ENCODE results near the gene EVA1A.

EVA1A gene

DNA sequence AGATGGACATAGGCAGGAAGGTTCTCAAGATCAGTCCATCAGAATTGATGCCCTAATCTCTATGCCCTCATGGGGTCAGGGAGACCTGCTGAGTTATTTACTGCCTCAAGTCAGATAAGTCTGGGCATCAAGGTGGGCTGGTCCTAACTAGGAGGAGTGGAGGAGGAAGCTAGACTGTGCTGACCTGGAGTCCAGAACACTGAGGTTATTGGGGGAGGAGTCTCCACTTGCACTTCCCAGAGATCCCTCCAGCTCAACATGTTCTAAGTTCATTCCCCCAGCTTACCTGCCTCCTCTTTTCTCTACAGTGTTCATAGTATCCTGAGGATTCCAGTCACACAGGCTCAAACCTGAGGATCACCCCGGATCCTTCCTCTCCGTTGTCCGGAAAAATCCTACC is 19.3 kb downstream of the EVA1A start:
- DNase-seq (ENCODE audit: low read depth in 2 of 2) = no peak

GRCh38 chr2:75540994-75541393 is 19.7 kb downstream of the EVA1A start:
- no peak for DNase-seq (ENCODE audit: low read depth in 2 of 2)

GRCh38 chr2:75539955-75540716 is 20.6 kb downstream of the EVA1A start:
- no peak for DNase-seq (ENCODE audit: low read depth in 2 of 2)

DNA sequence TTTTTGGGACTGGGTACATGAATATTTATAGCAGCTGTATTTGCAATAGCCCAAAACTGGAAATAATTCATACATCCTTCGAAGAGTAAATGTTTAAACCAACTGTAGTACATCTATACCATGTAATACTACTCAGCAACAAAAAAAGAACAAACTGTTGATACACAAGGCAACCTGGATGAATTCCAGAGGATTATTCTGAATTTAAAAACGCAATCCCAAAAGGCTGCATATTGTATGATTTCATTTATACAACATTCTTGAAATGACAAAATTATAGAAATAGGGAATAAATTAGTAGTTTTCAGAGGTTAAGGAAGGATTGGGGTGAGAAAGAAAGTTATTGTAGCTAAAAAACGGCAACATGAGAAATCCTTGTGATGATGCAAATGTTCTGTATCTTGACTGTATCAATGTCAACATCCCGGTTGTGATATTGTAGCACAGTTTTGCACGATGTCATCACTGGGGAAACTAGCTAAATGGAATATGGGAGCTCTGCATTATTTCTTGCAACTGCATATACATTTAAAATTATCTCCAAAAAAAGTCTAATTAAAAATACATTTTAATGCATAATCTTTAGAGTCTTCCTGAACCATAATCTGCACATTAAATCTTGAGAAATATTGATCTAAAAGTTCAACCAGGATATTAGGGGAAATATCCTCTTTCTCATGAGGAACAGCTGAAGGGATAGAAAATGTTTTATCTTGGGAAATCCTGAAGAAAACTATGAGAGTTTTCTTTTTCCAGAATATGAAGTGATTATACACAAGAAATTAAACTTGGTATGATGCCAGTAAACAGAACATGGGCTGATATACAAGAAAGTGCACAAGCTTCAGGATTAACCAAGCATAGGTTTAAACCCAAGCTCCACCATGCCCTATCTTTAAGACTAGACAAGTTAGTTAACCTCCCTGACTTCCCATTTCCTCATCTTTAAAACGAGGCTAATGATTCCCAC is 21.9 kb downstream of the EVA1A start:
- DNase-seq (ENCODE audit: low read depth in 2 of 2) = no peak

- no peak for DNase-seq (ENCODE audit: low read depth in 2 of 2)
Measured at GRCh38 chr2:75537658-75538057, 23.1 kb downstream of the EVA1A start.

DNA sequence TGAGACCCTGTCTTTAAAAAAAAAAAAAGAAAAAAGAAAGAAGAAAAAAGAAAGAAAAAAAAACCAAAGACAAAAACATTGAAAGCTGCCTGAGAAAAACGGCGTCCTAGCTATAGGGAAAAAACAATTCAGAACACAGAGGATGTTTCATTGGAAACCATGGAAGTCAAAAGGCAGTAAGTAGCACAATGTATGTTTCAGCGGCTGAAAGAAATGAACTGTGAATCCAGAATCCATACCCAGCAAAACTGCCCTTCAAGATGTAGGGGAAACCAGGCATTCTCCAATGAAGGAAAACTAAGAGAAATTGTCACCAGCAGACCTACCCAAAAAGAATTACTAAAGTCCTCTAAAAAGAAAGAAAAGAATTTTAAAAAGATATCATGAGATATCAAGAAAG is 27.6 kb downstream of the EVA1A start:
- no peak for DNase-seq (ENCODE audit: low read depth in 2 of 2)

GRCh38 chr2:75532488-75532887 is 28.3 kb downstream of the EVA1A start:
- DNase-seq (ENCODE audit: low read depth in 2 of 2) = no peak

GRCh38 chr2:75528221-75528977 is 32.3 kb downstream of the EVA1A start:
- no peak for DNase-seq (ENCODE audit: low read depth in 2 of 2)

- DNase-seq (ENCODE audit: low read depth in 2 of 2) = no peak
Measured at GRCh38 chr2:75527676-75528075, 33.1 kb downstream of the EVA1A start.

GRCh38 chr2:75526842-75527241 is 33.9 kb downstream of the EVA1A start:
- no peak for DNase-seq (ENCODE audit: low read depth in 2 of 2)

DNA sequence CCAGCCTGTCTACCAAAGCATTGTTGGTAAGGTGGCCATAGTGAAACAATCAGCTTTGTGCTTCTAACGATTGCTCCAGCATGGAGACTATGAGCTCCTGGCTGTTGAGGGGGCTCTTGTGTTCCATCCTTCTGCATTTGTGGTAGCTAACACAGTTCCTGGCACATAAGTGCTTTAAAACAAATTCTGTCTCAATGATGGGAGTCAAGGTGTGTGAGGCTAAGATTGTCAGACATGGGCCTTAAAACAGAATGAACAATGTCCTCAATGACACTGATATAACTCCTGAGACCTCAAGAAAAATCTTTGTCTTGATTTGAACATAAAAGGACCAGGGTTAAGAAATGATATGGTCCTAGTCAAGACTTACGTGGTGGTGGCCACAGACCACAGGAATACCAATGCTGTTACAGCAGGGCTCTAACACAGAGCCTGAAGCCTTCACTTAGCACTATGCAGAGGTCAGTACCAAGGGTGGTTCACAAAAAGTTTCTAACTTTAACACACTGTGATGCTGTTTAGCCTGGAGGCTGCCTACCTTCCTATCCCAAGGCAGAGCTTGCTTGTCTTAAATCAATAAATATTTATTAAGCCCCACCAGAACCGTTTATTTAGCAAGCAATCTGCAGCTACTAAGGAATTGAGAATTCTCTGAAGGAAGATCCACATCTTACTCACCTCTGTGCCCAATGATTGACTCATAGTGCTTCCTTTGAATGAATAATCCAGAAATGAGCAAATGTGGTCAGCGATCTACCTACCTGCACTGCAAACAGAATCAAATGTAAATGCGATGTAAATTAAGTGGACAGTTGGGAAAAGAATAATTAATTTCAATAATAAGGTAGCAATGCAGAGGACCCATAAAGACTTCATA is 35.1 kb downstream of the EVA1A start:
- DNase-seq (ENCODE audit: low read depth in 2 of 2) = no peak

- no peak for DNase-seq (ENCODE audit: low read depth in 2 of 2)
Measured at GRCh38 chr2:75524276-75524911, 36.3 kb downstream of the EVA1A start.

DNA sequence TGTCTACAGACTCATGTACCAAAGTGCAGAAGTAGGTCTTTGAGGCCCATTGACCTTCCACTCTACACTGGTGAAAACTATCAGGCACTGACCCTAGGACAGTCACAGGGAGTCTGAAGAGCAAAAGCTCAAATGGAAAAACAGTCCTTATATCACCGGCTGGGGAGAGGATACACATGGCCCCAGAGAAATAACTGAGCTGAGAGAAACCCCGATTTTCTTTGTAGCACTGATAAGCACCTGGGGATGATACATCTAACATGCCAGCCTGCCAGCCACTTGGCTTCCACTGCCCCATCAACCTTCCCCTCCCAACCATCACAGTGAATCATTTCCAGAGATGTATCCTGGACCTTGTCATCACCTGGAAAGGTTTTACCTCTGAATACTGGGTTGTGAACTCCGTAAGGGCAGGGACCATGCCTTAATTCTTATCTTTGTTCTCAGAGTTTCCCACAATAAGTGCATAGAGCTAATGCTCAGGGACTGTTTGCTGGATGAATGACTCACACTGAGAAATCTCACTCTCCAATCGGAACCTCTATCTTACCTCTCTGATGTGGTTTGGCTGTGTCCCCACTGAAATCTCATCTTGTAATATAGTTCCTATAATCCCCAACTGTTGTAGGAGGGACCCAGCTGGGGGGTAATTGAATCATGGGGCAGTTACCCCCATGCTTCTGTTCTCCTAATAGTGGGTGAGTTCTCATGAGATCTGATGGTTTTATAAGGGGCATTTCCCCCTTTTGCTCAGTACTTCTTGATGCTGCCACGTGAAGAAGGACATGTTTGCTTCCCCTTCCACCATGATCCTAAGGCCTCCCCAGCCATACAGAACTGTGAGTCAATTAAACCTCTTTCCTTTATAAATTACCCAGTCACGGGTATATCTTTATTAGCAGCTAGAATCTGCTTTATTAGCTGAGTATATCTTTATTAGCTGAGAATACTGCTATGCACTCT is 37.1 kb downstream of the EVA1A start:
- DNase-seq (ENCODE audit: low read depth in 2 of 2) = no peak

- no peak for DNase-seq (ENCODE audit: low read depth in 2 of 2)
Measured at GRCh38 chr2:75522543-75523312, 38.0 kb downstream of the EVA1A start.

- no peak for DNase-seq (ENCODE audit: low read depth in 2 of 2)
Measured at GRCh38 chr2:75521225-75521872, 39.4 kb downstream of the EVA1A start.

- DNase-seq (ENCODE audit: low read depth in 2 of 2) = no peak
Measured at GRCh38 chr2:75519843-75520242, 40.9 kb downstream of the EVA1A start.

- no peak for DNase-seq (ENCODE audit: low read depth in 2 of 2)
Measured at GRCh38 chr2:75518638-75519465, 41.9 kb downstream of the EVA1A start.
